ENCODE results near the gene RFX2.
"Not testable (repeated sequence)": the region's sequence is repeated elsewhere in the genome, so short reads cannot be mapped to it uniquely, and the experiment has no call there.

The RFX2 gene

DNA sequence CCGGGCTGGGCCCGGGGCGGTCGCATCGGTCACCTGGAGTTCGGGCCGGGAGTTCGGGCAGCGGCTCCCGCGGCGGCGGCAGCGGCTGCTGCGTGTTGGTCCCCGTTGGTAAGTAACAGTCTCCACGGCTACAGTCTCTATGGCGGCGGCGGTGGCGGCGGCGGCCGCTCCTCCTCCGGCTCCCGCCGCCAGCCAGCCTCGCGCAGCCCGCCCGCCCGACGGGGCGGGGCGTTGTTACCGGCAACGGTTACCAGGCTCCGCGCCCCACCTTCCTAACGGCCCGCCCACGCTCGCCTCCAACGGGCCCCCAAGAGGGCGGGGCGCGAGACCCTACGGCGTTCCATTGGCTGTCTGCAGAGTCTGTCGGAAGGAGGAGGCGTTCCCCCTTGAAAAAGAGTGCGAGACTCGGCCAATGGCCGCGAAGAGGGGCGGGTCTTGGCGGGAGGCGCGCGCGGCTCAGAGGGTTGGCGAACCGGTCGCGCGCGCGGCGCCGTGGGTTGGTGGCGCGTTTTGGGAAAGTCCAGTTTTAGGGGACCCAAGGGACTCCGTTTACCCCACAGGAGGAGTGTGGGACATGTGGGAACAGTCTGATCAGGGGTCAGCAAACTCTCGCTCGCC lies at the start of gene RFX2:
Gene RFX2, minus strand, starts transcription at position 141 of the 618 bp plus-strand sequence. CDS start 63,004 bp downstream, outside the sequence.
- DNase-seq, result peak; percentile 99

DNA sequence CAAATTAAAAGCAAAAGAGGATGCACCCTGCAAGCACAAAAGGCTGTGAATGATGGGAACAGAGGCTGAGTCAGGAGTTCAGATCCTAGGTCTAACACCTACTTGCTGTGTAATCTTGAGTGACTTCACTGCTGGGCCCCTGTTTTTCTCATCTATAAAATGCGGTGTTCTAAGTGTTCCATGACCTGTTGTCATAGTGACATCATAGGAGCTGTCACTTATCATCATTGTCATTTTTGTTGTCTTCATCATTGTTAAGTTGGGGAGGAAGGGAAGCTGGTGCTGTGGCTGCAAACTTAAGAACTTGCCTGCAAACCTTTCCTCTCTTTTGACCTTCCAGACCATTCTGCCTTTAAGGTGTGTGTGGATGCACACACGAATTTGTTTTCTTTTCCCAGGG lies 45.7 kb upstream of the RFX2 start:
- DNase-seq, result no peak

DNA sequence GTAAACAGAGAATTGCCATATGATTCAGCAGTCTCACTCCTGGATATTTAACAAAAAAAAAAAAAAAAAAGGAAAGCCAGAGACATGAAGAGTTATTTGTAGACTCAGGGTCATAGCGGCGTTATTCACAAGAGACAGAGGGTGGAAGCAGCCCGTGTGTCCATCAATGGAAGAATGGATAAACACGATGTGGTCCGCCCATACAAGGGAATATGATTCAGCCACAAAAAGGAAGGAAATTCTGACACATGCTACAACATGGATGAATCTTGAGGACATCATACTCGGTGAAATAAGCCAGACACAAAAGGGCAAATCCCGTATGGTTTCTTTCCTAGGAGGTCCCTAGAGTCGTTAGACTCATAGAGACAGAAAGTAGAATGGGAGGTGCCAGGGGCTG lies 40.0 kb upstream of the RFX2 start:
- no peak for DNase-seq

DNA sequence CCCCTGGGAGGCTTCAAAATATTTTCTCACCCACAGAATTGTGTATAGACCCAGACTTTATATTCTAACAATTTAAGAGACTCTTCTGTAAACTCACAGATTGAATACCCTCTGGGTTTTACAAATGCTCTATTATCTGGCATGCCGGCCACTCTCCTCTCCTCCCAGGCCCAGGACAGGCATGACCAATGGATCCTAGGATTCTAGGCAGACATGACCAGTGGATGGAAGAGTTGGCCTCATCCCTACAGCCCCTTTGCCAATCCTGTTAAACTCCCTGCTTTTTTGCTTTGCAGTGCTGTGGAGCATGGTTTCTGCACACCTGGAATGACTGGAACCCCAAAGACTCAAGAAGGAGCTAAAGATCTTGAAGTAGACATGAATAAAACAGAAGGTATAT lies 30.9 kb upstream of the RFX2 start:
- DNase-seq, result no peak

DNA sequence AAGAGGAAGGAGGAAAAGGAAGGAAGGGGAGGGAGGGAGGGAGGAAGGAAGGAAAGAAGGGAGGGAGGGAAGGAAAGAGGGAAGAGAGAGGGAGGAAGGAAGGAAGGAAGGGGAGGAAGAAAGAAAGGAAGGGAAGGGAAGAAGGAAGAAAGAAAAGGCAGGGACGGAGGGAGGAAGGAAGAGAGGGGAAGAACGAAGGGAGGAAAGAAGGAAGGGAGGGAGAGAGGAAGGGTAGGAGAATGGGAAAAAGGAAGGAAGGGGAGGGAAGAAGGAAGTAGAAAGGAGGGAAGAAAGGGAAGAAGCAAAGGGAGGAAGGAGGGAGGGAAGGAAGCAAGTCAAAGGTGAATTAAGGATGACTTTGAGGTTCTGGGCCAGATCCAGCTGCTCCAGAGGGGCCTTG lies 28.2 kb upstream of the RFX2 start:
- DNase-seq, result no peak

DNA sequence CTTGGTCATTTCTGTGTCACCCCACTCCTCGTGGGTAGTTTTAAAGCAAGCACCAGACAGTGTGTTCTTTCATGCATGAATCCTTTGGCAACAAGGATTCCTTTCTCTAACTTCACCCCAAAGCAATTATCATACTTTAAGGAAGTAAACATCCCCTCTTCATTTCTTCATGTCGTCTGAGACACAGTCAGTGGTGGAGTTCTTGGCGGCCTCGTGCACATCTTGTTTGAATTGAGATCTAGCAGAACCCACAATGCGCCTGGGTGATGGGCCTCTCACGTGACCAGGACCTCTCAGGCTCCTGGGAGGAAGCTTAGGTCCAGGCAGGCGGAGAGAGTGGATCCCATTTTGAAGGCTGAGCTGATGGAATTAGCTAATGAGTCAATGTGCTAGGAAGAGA lies 27.8 kb upstream of the RFX2 start:
- no peak for DNase-seq

DNA sequence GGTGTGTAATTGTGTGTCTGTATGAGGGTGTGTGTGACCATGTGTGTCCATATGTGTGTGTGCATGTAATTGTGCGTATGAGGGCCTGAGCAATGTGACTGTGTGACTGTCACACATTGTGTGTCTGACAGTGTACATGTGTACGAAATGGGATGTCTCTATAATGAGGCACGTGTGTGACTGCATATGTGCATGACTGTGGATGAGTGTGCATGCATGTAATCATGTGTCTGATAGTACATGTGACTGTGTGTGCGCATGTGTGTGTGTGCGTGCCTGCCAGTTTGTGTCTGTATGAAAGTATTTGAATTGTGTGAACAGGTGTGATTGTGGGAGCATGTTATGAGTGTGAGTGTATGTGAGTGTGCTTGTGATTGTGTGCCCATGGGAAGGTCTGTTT lies 22.9 kb upstream of the RFX2 start:
- DNase-seq, result no peak

DNA sequence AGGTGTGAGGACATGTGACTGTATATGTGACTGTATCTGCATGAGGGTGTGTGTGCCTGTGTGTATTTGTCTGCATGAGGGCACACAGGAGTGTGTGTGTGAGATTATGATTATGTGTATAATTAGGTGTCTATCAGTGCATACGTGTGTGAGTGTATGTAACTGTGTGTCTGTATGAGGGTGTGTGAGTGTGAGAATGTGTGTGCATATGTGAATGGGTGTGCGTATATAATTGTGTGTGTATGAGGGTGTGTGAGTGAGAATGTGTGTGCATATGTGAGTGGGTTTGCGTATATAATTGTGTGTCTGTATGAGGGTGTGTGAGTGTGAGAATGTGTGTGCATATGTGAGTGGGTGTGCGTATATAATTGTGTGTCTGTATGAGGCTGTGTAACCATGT lies 22.2 kb upstream of the RFX2 start:
- no peak for DNase-seq

DNA sequence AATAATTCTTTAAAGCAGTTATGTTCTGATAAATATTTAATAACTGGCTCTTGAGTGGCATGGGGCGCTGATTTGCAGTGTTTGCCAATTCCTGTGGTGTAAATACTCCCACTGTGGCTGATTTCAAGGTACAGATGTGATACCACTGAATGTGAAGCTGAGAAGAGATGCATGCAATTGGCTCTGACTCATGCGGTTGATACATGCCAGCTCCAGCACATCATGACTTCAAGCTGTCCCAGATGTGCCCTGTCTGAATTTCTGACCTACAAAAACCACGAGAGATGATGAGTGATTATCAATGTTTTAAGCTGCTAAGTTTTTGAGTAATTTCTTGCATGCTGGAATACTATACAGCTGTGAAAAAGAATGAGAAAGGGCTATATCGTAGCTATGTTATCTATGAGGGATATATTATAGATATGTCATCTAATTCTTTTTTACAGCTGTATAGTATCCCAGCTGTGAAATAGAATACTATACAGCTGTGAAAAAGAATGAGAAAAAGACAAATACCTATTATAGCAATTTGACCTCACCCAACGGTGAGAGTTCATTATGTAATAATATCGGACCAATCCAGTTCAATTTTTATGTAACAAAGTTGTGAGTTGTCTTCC lies 17.5 kb upstream of the RFX2 start:
- no peak for DNase-seq

DNA sequence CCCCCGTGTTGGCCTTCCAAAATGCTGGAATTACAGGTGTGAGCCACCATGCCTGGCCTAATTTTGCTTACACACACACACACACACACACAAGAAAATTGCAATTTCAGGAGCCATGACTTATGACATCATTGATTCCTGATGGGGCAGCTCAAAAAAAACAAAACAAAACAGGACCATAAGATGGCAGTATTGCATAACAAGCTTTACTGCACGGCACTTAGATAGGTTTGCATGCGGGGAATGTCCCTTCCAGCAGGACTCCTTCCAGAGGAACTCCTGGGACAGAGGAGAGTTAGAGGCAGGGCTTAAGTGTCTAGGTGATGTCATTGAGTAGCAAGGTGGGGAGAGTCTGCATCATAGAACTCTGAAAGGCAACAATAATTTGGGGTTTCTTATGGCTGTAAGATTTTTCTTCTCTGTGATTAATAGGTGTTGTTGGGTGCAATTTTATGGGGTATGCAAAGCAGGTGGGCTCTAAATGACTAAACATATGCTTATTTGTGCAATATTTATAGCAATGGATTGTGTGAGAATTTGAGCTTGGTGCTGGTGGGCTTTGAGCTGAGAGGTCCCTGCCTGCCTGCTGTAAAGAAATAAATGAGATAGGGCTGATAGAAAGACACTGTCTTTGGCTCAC lies 16.2 kb upstream of the RFX2 start:
- peak; percentile 77 for DNase-seq

DNA sequence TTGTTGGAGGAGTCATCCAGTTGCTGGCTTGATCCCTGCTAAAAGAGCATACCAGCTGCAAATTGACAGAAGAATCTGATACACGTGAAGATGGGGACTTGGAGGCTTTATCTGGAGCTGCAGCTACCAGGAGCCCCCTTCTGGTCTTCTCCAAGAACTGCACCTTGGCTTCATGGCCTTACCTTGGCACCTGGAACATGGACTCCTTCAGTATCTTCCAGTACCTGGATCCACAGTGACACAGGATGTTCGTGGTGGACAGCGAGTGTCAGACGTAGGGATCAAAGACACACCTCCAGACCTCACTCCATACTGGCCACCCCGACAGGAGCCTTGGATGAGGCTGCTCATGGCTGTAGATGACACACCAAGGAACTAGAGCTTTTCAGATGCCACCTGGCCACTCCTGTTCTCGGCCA lies 15.3 kb upstream of the RFX2 start:
- peak; percentile 83 for DNase-seq

DNA sequence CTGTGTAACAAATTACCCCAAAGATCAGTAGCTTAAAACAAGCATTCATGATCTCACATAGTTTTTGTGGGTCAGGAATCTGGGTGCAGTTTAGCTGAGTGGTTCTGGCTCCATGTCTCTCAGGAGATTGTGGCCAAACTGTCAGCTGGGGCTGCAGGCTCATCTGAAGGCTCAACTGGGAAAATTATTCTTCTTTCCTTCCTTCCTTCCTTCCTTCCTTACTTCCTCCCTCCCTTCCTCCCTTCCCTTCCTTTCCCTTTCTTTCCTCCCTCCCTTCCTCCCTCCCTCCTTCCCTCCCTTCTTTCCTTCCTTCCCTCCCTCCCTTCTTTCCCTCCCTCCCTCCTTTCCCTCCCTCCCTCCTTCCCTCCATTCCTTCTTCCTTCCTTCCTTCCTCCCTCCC lies 8.7 kb upstream of the RFX2 start:
- DNase-seq, result no peak

DNA sequence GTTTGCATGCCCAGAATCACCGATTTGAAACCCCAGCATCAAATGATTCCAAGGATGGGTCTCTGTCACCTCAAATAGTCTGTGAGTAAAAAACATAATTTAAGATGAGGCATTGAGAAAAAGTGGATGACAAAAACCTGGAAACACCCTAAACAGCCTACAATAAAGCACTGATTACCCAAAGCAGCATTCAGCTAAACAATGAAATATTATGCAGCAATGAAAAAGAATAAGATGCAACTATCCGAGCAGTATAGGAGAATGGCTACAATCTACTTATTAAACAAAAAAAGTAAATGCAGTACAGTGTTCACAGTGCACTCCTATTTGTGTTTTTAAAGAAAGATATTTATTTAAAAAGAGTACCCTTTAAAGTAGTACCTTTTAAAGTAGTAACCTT lies 7.7 kb upstream of the RFX2 start:
- DNase-seq, result no peak

DNA sequence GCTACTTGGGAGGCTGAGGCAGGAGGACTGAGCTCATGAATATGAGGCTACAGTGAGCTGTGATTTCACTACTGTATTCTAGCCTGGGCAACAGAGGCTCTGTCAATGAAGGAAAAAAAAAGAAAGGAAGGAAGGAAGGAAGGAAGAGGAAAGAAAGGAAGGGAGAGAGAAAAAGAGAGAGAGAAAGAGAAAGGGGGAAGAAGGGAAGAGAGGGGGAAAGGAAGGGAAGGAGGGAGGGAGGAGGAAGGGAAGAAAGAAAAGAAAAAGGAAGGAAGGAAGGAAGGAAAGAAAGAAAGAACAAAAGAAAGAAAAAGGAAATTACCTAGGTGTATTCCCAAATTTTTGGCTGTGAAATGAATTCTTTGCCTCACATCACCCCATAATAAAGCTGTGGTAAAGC lies 7.2 kb upstream of the RFX2 start:
- DNase-seq, result no peak

DNA sequence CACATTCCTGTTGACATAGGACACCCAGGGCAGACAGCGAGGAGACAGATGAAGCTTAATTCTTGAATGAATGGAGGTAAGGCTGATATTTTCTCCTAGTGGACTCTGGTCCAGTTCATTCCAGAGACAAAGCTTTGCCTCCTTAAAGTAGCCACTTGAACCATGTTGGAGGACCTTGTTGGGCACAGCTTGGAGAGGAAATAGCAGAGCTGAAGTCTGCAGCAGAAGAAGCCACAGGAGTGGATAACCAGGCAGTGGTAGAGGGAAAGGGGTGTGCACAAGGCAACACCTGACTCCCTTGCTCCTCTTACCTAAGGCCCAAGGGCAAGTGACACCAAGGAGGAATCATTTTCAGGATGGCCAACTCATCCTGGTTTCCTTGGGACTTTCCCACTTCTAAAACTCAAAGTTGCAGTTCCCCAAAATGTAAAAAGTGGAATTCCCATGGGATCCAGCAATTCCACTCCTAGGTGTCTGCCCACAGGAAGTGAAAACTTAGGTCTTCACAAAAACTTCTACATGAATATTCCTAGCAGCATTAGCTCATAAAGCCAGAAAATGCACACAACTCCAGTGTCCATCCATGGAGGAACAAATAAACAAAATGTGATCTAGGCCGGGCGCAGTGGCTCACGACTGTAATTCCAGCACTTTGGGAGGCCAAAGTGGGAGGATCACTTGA lies 6.6 kb upstream of the RFX2 start:
- no peak for DNase-seq

DNA sequence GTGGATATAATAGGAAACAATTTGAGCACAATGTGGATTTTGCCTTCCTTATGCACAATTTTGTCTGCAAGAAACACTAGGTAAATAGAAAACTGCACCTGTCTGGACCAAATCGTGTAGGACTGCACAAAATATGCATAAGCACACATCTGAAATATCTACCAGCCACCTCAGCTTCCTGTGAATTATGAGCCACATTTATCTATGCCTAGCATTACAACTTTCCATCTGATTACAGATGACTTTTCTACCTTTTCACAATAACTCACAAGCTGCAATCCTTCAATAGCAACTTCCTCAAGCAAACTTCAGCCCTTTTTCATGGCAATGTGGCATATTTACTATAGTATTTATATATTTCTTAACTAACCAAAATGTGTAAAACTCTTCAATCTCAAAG lies 5.7 kb upstream of the RFX2 start:
- no peak for DNase-seq

DNA sequence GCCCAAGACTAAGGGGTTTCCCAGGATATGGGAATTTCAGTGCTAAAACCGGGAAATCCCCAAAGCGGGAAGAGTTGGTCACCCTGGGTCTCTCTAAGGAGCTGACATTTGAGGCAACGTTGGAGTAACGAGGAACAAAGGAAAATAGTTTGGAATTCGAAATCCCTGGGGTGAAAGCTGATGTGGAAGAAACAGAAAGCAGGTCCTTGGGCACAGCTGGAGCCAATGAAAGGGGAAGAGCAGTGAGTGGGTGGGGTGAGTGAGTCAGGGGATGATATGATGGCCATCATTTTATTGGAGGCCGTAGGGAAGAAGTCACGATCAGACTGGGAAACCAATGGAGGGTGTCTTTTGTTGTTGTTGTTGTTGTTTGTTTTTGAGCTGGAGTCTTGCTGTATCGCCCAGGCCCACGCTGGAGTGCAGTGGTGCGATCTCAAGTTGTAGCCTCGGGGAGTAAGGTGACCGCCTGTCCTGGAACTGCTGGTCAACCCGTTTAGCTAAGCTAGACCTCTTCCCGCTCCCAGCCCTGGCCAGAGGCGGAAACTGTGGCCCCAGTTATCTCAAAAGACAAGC lies 3.4 kb upstream of the RFX2 start:
- no peak for DNase-seq

DNA sequence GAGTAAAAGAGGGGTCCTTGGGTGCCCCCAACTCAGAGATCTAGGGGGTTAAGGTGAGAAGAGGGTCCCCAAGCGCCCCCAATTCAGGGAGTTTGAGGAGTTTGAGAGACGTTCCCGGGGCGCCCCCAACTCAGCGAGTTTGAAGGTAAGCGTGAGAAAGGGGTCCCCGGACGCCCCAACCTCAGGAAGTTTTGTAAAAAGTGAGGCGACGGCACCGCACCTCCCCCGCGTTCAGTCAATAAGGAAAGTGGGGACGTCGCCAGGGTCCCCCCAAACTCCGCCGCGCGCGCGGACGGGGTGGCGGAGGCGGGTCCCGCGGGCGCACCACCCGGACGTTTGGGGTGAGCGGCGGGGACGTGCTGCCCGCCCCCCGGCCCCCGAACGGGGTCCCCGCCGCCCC lies 353 bp downstream of the RFX2 start:
- no peak for DNase-seq

DNA sequence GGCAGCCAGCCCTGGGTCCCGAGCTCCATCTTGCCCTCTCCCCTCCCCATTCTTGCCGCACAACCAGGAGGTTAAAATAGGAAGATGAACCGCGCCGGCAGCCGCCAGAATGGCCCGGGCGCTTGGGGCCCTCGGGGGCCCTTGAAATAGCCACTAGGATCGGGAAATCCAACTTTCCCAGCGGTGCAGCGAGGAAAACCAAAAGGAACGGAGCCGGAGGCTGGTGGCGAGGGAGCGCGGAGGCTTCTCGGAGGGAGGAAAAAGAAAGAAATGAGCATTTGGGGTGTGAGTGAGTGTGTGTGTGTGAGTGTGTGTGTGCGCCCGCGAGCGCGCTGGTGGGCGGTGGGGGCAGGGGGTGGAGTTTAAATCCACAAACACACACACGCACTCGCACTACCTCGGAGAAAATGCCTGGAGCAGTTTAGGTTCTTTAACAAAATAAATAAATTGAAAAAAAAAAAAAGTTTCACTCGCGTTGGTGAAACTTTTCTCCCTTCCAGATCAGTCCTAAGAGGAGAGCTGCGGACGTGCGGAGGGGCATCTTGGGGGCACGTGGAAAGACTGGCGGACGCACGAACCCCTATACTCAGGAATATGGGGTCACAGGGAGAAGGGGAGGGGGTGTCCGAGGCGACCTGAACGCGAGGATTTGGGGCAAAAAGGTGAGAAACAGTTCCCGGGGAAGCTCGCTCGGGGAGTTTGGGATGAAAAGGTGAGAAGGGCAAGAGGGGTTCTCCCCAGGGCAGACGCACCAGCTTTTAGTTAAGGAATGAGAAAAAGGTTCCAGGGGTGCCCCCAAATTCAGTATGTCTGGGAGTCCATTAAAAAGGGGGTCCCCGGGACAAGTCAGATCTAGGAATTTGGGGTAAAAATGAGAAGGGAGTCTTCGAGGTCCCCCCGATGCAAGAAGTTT lies 1.3 kb downstream of the RFX2 start:
- peak; percentile 37 for DNase-seq

DNA sequence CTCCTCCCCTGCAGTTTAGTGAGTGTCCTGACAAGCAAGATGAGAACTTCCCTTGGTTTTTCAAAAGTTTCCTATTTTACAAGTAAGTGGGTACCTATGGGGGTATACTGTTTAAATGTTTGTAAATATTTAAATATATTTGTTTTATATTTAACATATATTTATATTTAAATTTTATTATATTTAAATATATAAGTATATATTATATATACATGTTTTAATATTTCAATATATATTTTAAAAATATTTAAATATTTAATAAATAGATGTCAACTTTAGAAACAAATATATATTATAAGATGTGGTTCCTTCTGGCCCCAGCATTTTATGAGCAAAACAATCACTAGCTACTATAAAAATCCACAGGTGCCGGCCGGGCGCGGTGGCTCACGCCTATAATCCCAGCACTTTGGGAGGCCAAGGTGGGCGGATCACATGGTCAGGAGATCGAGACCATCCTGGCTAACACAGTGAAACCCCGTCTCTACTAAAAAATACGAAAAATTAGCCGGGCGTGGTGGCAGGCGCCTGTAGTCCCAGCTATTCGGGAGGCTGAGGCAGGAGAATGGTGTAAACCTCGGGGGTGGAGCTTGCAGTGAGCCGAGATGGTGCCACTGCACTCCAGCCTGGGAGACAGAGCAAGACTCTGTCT lies 3.5 kb downstream of the RFX2 start:
- not testable (repeated sequence) for DNase-seq

DNA sequence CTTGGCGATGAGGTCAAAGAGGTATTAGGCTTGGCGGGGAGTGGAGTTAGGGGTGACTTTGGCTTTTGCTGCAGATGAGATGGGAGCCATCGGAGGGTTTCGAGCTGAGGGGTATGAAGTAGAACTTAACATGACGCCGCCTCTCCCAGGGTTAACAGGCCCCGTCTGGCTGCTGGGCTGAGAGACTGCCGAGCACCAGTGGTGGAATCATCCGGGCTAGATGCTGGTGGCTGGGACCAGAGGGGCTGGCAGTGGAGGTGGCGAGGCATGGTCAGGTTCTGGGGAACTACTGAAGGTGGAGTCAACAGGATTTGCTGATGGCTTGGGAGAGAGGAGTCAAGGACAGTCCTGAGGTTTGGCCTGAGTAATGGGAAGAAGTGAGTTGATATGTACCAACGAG lies 4.9 kb downstream of the RFX2 start:
- DNase-seq, result no peak

DNA sequence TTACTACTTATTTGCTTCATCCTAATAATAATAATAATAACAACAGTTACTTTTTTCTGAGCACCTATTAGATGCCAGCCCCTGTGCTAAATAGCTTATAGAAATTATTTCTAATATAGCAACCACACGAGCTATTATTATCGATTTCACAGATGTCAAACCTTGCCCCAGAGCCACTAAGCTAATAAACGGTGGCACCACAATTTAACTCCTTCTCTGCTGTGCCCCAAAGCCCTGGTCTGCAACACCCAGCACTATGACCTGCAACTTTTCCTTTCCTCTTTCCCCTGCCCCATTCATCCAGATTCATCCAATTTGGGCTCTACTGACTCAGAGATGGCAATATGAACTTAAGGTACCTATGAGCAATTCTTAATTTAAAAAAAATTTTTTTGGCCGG lies 6.4 kb downstream of the RFX2 start:
- DNase-seq, result no peak
